HepG2 (cell line): Measurements from ENCODE around the gene HLA-DMB. TPM values are rescaled to one million over a fixed set of nuclear protein-coding genes. Genes with fewer than 3 reads are reported as not detected.

Experiments
- ATAD3A ChIP-seq: sonication (generic); formaldehyde crosslinking; IDR thresholded peaks from 2 replicates; pipeline ENCODE4 v1.4.0; 2020; ENCODE audit warnings: missing genetic modification reagents
- IRF2 ChIP-seq: IDR thresholded peaks from 2 replicates; pipeline ENCODE4 v1.6.1; 2018; ENCODE audit warnings: missing genetic modification reagents, missing compliant biosample characterization
- RAD21 ChIP-seq: fragments of 450-650 bp; formaldehyde crosslinking; IDR thresholded peaks from 2 replicates; pipeline ENCODE4 v1.5.0; 2020; ENCODE audit warnings: mild to moderate bottlenecking
- RARG ChIP-seq: sonication (generic); formaldehyde crosslinking; IDR thresholded peaks from 2 replicates; pipeline ENCODE4 v1.4.0; 2020; ENCODE audit warnings: low read depth, mild to moderate bottlenecking, missing genetic modification reagents
- SCMH1 ChIP-seq: sonication (generic); formaldehyde crosslinking; IDR thresholded peaks from 2 replicates; pipeline ENCODE4 v1.9.0; 2021; ENCODE audit warnings: missing genetic modification reagents, mild to moderate bottlenecking, borderline replicate concordance
- TRIM22 ChIP-seq: fragments of 450-650 bp; IDR thresholded peaks from 2 replicates; pipeline ENCODE4 v1.6.1; 2017
- YEATS2 ChIP-seq: sonication (generic); formaldehyde crosslinking; IDR thresholded peaks from 2 replicates; pipeline ENCODE4 v1.4.0; 2020; ENCODE audit warnings: missing genetic modification reagents, borderline replicate concordance
- ZNF136 ChIP-seq: sonication (generic); formaldehyde crosslinking; IDR thresholded peaks from 2 replicates; pipeline ENCODE4 v1.8.1; 2022; ENCODE audit warnings: low read depth, mild to moderate bottlenecking, moderate library complexity, missing genetic modification reagents
- ZNF160 ChIP-seq: sonication (generic); formaldehyde crosslinking; IDR thresholded peaks from 2 replicates; pipeline ENCODE4 v1.8.0; 2022; ENCODE audit warnings: mild to moderate bottlenecking, inconsistent platforms, missing genetic modification reagents
- ZNF318 ChIP-seq: sonication (generic); formaldehyde crosslinking; IDR thresholded peaks from 2 replicates; pipeline ENCODE4 v1.4.0; 2020; ENCODE audit warnings: mild to moderate bottlenecking, missing genetic modification reagents
- ZNF343 ChIP-seq: sonication (generic); formaldehyde crosslinking; IDR thresholded peaks from 2 replicates; pipeline ENCODE4 v1.4.0; 2020; ENCODE audit warnings: mild to moderate bottlenecking, missing genetic modification reagents
- ZNF687 ChIP-seq: sonication (generic); formaldehyde crosslinking; IDR thresholded peaks from 2 replicates; pipeline ENCODE4 v1.5.1; 2020; ENCODE audit warnings: mild to moderate bottlenecking, missing genetic modification reagents, moderate library complexity
- ZNF850 ChIP-seq: sonication (generic); formaldehyde crosslinking; conservative IDR thresholded peaks from 2 replicates; pipeline ENCODE4 v1.9.0; 2021; ENCODE audit warnings: mild to moderate bottlenecking, missing genetic modification reagents
- ZNF878 ChIP-seq: sonication (generic); formaldehyde crosslinking; IDR thresholded peaks from 2 replicates; pipeline ENCODE4 v1.8.1; 2023; ENCODE audit warnings: mild to moderate bottlenecking, missing genetic modification reagents, moderate library complexity
- ZSCAN25 ChIP-seq: sonication (generic); formaldehyde crosslinking; IDR thresholded peaks from 2 replicates; pipeline ENCODE4 v1.8.0; 2022; ENCODE audit warnings: mild to moderate bottlenecking, missing genetic modification reagents
- polyA plus RNA-seq, 8 experiments: library from polyadenylated mRNA; depleted of rRNA in 3 of 8; stranded (reverse) in 7 of 8; unstranded in 1 of 8; fragments of >200 nt; fragmentation: Illumina TruSeq in 4 of 8; extraction: Trizol in 4 of 8; gene quantifications; 2 replicates each; pipeline versions ENCODE4 v1.2.1 to v1.2.3, GENCODE V29; 2011 to 2016; ENCODE audit warnings: low read depth in 4 of 8, missing spikeins in 1 of 8, mixed read lengths in 1 of 8; ENCODE audit not compliant: insufficient read depth in 1 of 8
- total RNA-seq, 5 experiments: library from RNA; depleted of rRNA; stranded (reverse); fragments of >200 nt; fragmentation: Illumina TruSeq; extraction: Trizol; gene quantifications; 2 replicates each; pipeline ENCODE4 v1.2.3, GENCODE V29; 2016; ENCODE audit warnings: low read depth in 1 of 5

HLA-DMB gene
- total and polyA plus RNA-seq, 2 of the 13 experiments (the other 11 are each of a cell fraction or from before 2014, with no cell fraction given): not detected

- TF ChIP-seq ZNF687 (CRISPR knock-in tag) (peak; percentile 93), ZSCAN25 (CRISPR knock-in tag) (peak; percentile 84), ZNF878 (CRISPR knock-in tag) (peak; percentile 50; the same call in 1 of the 2 replicates), TRIM22 (no peak), ZNF850 (CRISPR knock-in tag) (no peak), ZNF136 (peak; percentile 97), ZNF343 (CRISPR knock-in tag) (0 out of 2 replicates have a peak, but pooled peaks have one; percentile 43), IRF2 (peak; percentile 75; the same call in 1 of the 2 replicates), RARG (no peak), YEATS2 (CRISPR knock-in tag) (peak; percentile 86; the same call in 1 of the 2 replicates), ZNF160 (no peak), ATAD3A (no peak), ZNF318 (CRISPR knock-in tag) (no peak), RAD21 (CRISPR knock-in tag) (no peak), SCMH1 (CRISPR knock-in tag) (no peak)
These were observed 46.5 kb downstream of the HLA-DMB start (continued) for GRCh38 chr6:32894085-32895005.
